Measurements from ENCODE around the gene GPC3.

The GPC3 gene

GRCh38 chrX:133754657-133755056 lies 230.7 kb downstream of the GPC3 start:
- no peak for DNase-seq (ENCODE audit: extremely low read depth, low read depth)
- no peak for TF ChIP-seq CTCF (IDR thresholded peaks at IDR 0.05; ENCODE audit: low read depth, low read length)

GRCh38 chrX:133749951-133750350 lies 235.4 kb downstream of the GPC3 start:
- no peak for TF ChIP-seq CTCF (IDR thresholded peaks at IDR 0.05; ENCODE audit: low read depth, low read length)
- DNase-seq (ENCODE audit: extremely low read depth, low read depth): no peak

GRCh38 chrX:133749370-133749769 lies 236.0 kb downstream of the GPC3 start:
- no peak for TF ChIP-seq CTCF (IDR thresholded peaks at IDR 0.05; ENCODE audit: low read depth, low read length)
- DNase-seq (ENCODE audit: extremely low read depth, low read depth): no peak

- DNase-seq (ENCODE audit: extremely low read depth, low read depth): no peak
- no peak for TF ChIP-seq CTCF (IDR thresholded peaks at IDR 0.05; ENCODE audit: low read depth, low read length)
These were observed 238.2 kb downstream of the GPC3 start for GRCh38 chrX:133747196-133747595.

- TF ChIP-seq CTCF (IDR thresholded peaks at IDR 0.05; ENCODE audit: low read depth, low read length): no peak
- DNase-seq (ENCODE audit: extremely low read depth, low read depth): no peak
These were observed 238.8 kb downstream of the GPC3 start for GRCh38 chrX:133746593-133746992.

- no peak for DNase-seq (ENCODE audit: extremely low read depth, low read depth)
- TF ChIP-seq CTCF (IDR thresholded peaks at IDR 0.05; ENCODE audit: low read depth, low read length): no peak
These were observed 240.0 kb downstream of the GPC3 start for GRCh38 chrX:133745349-133745748.

GRCh38 chrX:133742602-133743305 lies 242.6 kb downstream of the GPC3 start:
- TF ChIP-seq CTCF (IDR thresholded peaks at IDR 0.05; ENCODE audit: low read depth, low read length): no peak
- no peak for DNase-seq (ENCODE audit: extremely low read depth, low read depth)

Data from AG09319 (cell line).